ENCODE data around the gene METRN.

DNA sequence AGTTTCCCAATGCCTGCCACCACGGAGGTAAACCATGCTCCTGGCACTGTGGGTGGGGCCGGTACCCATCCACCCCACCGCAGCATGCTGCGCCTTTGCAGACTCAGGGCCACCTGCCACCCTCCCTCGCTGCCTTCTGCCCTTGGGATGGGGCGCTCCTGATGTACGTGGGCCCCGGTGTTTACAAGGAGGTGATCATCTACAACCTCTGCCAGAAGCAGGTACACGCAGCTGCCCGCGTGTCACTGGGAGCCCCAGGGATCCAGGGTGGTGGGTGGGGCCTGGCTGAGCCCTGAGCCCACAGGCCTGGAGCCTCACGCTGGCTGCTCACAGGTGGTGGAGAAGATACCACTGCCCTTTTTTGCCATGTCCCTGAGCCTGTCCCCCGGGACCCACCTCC, 48.3 kb upstream of the METRN start:
- TF ChIP-seq FOSL2 (IDR thresholded peaks at IDR 0.05) (no peak), FOSL2 (CRISPR knock-in tag; IDR thresholded peaks at IDR 0.05) (no peak), CHD2 (IDR thresholded peaks at IDR 0.05; ENCODE audit: low read length, partially characterized antibody) (no peak), CBX2 (IDR thresholded peaks at IDR 0.05; ENCODE audit: borderline replicate concordance, low read depth) (no peak), EP300 (IDR thresholded peaks at IDR 0.05) (no peak), ZSCAN20 (CRISPR knock-in tag; IDR thresholded peaks at IDR 0.05) (no peak), RAD21 (conservative IDR thresholded peaks at IDR 0.05 in 1 of 2, IDR thresholded peaks at IDR 0.05 in 1 of 2) (no peak), CHD4 (IDR thresholded peaks at IDR 0.05; ENCODE audit: borderline replicate concordance) (no peak), MAZ (IDR thresholded peaks at IDR 0.05; ENCODE audit: borderline replicate concordance, low read depth, low read length) (no peak), ESRRA (IDR thresholded peaks at IDR 0.05; ENCODE audit: borderline replicate concordance, low read length) (no peak), GATA3 (IDR thresholded peaks at IDR 0.05; ENCODE audit: borderline replicate concordance) (no peak)
- TF ChIP-seq, protein P1, sequence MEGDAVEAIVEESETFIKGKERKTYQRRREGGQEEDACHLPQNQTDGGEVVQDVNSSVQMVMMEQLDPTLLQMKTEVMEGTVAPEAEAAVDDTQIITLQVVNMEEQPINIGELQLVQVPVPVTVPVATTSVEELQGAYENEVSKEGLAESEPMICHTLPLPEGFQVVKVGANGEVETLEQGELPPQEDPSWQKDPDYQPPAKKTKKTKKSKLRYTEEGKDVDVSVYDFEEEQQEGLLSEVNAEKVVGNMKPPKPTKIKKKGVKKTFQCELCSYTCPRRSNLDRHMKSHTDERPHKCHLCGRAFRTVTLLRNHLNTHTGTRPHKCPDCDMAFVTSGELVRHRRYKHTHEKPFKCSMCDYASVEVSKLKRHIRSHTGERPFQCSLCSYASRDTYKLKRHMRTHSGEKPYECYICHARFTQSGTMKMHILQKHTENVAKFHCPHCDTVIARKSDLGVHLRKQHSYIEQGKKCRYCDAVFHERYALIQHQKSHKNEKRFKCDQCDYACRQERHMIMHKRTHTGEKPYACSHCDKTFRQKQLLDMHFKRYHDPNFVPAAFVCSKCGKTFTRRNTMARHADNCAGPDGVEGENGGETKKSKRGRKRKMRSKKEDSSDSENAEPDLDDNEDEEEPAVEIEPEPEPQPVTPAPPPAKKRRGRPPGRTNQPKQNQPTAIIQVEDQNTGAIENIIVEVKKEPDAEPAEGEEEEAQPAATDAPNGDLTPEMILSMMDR (IDR thresholded peaks at IDR 0.05), result no peak
- TF ChIP-seq, protein P2, sequence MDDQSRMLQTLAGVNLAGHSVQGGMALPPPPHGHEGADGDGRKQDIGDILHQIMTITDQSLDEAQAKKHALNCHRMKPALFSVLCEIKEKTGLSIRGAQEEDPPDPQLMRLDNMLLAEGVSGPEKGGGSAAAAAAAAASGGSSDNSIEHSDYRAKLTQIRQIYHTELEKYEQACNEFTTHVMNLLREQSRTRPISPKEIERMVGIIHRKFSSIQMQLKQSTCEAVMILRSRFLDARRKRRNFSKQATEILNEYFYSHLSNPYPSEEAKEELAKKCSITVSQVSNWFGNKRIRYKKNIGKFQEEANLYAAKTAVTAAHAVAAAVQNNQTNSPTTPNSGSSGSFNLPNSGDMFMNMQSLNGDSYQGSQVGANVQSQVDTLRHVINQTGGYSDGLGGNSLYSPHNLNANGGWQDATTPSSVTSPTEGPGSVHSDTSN (IDR thresholded peaks at IDR 0.05), result no peak
- TF ChIP-seq, protein P3, sequence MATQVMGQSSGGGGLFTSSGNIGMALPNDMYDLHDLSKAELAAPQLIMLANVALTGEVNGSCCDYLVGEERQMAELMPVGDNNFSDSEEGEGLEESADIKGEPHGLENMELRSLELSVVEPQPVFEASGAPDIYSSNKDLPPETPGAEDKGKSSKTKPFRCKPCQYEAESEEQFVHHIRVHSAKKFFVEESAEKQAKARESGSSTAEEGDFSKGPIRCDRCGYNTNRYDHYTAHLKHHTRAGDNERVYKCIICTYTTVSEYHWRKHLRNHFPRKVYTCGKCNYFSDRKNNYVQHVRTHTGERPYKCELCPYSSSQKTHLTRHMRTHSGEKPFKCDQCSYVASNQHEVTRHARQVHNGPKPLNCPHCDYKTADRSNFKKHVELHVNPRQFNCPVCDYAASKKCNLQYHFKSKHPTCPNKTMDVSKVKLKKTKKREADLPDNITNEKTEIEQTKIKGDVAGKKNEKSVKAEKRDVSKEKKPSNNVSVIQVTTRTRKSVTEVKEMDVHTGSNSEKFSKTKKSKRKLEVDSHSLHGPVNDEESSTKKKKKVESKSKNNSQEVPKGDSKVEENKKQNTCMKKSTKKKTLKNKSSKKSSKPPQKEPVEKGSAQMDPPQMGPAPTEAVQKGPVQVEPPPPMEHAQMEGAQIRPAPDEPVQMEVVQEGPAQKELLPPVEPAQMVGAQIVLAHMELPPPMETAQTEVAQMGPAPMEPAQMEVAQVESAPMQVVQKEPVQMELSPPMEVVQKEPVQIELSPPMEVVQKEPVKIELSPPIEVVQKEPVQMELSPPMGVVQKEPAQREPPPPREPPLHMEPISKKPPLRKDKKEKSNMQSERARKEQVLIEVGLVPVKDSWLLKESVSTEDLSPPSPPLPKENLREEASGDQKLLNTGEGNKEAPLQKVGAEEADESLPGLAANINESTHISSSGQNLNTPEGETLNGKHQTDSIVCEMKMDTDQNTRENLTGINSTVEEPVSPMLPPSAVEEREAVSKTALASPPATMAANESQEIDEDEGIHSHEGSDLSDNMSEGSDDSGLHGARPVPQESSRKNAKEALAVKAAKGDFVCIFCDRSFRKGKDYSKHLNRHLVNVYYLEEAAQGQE (IDR thresholded peaks at IDR 0.05), result no peak
- TF ChIP-seq, protein P4, sequence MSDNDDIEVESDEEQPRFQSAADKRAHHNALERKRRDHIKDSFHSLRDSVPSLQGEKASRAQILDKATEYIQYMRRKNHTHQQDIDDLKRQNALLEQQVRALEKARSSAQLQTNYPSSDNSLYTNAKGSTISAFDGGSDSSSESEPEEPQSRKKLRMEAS (IDR thresholded peaks at IDR 0.05), result no peak
